ENCODE results near the gene FAM151A.

DNA sequence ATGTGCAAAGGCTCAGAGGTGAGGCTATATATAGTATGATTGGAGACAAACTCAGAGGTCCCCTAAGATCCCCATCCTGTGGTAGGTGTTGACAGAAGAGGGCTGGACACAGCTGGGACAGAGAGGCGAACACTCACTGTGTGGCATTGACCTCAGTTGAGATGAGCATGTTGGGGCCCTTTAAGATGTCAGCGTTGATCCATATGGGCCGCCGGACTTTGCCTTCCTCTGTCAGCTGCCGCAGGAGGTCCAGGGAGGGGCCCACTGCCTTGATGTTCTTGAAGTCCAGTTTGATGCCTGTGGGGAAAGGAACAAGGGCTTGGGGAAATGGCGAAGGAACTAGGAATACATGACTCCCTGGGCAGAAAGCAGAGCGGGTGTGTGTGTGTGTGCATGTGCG is 8.8 kb downstream of the FAM151A start:
- TF ChIP-seq POLR2AphosphoS5 (IDR thresholded peaks at IDR 0.05): no peak
- TF ChIP-seq, protein P1, sequence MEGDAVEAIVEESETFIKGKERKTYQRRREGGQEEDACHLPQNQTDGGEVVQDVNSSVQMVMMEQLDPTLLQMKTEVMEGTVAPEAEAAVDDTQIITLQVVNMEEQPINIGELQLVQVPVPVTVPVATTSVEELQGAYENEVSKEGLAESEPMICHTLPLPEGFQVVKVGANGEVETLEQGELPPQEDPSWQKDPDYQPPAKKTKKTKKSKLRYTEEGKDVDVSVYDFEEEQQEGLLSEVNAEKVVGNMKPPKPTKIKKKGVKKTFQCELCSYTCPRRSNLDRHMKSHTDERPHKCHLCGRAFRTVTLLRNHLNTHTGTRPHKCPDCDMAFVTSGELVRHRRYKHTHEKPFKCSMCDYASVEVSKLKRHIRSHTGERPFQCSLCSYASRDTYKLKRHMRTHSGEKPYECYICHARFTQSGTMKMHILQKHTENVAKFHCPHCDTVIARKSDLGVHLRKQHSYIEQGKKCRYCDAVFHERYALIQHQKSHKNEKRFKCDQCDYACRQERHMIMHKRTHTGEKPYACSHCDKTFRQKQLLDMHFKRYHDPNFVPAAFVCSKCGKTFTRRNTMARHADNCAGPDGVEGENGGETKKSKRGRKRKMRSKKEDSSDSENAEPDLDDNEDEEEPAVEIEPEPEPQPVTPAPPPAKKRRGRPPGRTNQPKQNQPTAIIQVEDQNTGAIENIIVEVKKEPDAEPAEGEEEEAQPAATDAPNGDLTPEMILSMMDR (IDR thresholded peaks at IDR 0.05): no peak
